ENCODE data around the gene DGAT2.
"Not testable (repeated sequence)": the region's sequence is repeated elsewhere in the genome, so short reads cannot be mapped to it uniquely, and the experiment has no call there.

Gene DGAT2

GRCh38 chr11:75733431-75734107, 35.0 kb upstream of the DGAT2 start:
- Histone ChIP-seq H3K4me1 (ENCODE audit: control insufficient read depth, insufficient read depth, low read length, unreplicated experiment) (no peaks in the 10 kb centered on the region), H3K27ac (ENCODE audit: low read depth, low read length) (no peak overlapping the region), H3K79me2 (ENCODE audit: control insufficient read depth, insufficient read depth, low read length, unreplicated experiment) (no peaks in the 10 kb centered on the region), H3K4me3 (ENCODE audit: low read depth, low read length) (no peak overlapping the region), H3K27me3 (ENCODE audit: insufficient read depth, low read length) (peaks cover 17% of the 10 kb centered on the region; the same call in 1 of the 2 replicates), H3K36me3 (ENCODE audit: insufficient read depth, low read length) (no peaks in the 10 kb centered on the region), H2AFZ (ENCODE audit: low read length, unreplicated experiment) (no peak overlapping the region)

GRCh38 chr11:75734491-75735180, 33.9 kb upstream of the DGAT2 start:
- H3K27ac ChIP-seq (ENCODE audit: low read depth, low read length), result no peak overlapping the region
- no peaks in the 10 kb centered on the region for H3K36me3 ChIP-seq (ENCODE audit: insufficient read depth, low read length)
- no peak overlapping the region for H2AFZ ChIP-seq (ENCODE audit: low read length, unreplicated experiment)
- H3K4me1 ChIP-seq (ENCODE audit: control insufficient read depth, insufficient read depth, low read length, unreplicated experiment), result no peaks in the 10 kb centered on the region
- H3K27me3 ChIP-seq (ENCODE audit: insufficient read depth, low read length), result peaks cover 25% of the 10 kb centered on the region; the same call in 1 of the 2 replicates
- H3K79me2 ChIP-seq (ENCODE audit: control insufficient read depth, insufficient read depth, low read length, unreplicated experiment), result no peaks in the 10 kb centered on the region
- H3K4me3 ChIP-seq (ENCODE audit: low read depth, low read length), result no peak overlapping the region

GRCh38 chr11:75735181-75735845, 33.3 kb upstream of the DGAT2 start:
- Histone ChIP-seq H3K27ac (ENCODE audit: low read depth, low read length) (no peak overlapping the region), H2AFZ (ENCODE audit: low read length, unreplicated experiment) (no peak overlapping the region), H3K36me3 (ENCODE audit: insufficient read depth, low read length) (no peaks in the 10 kb centered on the region), H3K4me3 (ENCODE audit: low read depth, low read length) (no peak overlapping the region), H3K79me2 (ENCODE audit: control insufficient read depth, insufficient read depth, low read length, unreplicated experiment) (no peaks in the 10 kb centered on the region), H3K4me1 (ENCODE audit: control insufficient read depth, insufficient read depth, low read length, unreplicated experiment) (no peaks in the 10 kb centered on the region), H3K27me3 (ENCODE audit: insufficient read depth, low read length) (peaks cover 32% of the 10 kb centered on the region)

- H3K4me3 ChIP-seq (ENCODE audit: low read depth, low read length), result no peak overlapping the region
- H3K27ac ChIP-seq (ENCODE audit: low read depth, low read length), result no peak overlapping the region
- peaks cover 38% of the 10 kb centered on the region for H3K27me3 ChIP-seq (ENCODE audit: insufficient read depth, low read length)
- no peaks in the 10 kb centered on the region for H3K36me3 ChIP-seq (ENCODE audit: insufficient read depth, low read length)
- no peaks in the 10 kb centered on the region for H3K4me1 ChIP-seq (ENCODE audit: control insufficient read depth, insufficient read depth, low read length, unreplicated experiment)
- H2AFZ ChIP-seq (ENCODE audit: low read length, unreplicated experiment), result no peak overlapping the region
- no peaks in the 10 kb centered on the region for H3K79me2 ChIP-seq (ENCODE audit: control insufficient read depth, insufficient read depth, low read length, unreplicated experiment)
Observed at GRCh38 chr11:75737314-75737713, 31.3 kb upstream of the DGAT2 start.

- Histone ChIP-seq H3K27me3 (ENCODE audit: insufficient read depth, low read length) (peaks cover 62% of the 10 kb centered on the region), H3K4me3 (ENCODE audit: low read depth, low read length) (no peak overlapping the region), H3K36me3 (ENCODE audit: insufficient read depth, low read length) (no peaks in the 10 kb centered on the region), H2AFZ (ENCODE audit: low read length, unreplicated experiment) (no peak overlapping the region), H3K27ac (ENCODE audit: low read depth, low read length) (no peak overlapping the region), H3K4me1 (ENCODE audit: control insufficient read depth, insufficient read depth, low read length, unreplicated experiment) (no peaks in the 10 kb centered on the region), H3K79me2 (ENCODE audit: control insufficient read depth, insufficient read depth, low read length, unreplicated experiment) (no peaks in the 10 kb centered on the region)
Observed at GRCh38 chr11:75740681-75741080, 27.9 kb upstream of the DGAT2 start.

GRCh38 chr11:75743159-75743558, 25.4 kb upstream of the DGAT2 start:
- peaks cover 64% of the 10 kb centered on the region for H3K27me3 ChIP-seq (ENCODE audit: insufficient read depth, low read length)
- H3K4me3 ChIP-seq (ENCODE audit: low read depth, low read length); H3K79me2 ChIP-seq (ENCODE audit: control insufficient read depth, insufficient read depth, low read length, unreplicated experiment); H3K4me1 ChIP-seq (ENCODE audit: control insufficient read depth, insufficient read depth, low read length, unreplicated experiment); H2AFZ ChIP-seq (ENCODE audit: low read length, unreplicated experiment); H3K36me3 ChIP-seq (ENCODE audit: insufficient read depth, low read length); H3K27ac ChIP-seq (ENCODE audit: low read depth, low read length): not testable (repeated sequence)

GRCh38 chr11:75743711-75744563, 24.6 kb upstream of the DGAT2 start:
- Histone ChIP-seq H3K4me3 (ENCODE audit: low read depth, low read length) (no peak overlapping the region), H3K79me2 (ENCODE audit: control insufficient read depth, insufficient read depth, low read length, unreplicated experiment) (no peaks in the 10 kb centered on the region), H3K27ac (ENCODE audit: low read depth, low read length) (no peak overlapping the region), H3K27me3 (ENCODE audit: insufficient read depth, low read length) (peaks cover 57% of the 10 kb centered on the region), H3K4me1 (ENCODE audit: control insufficient read depth, insufficient read depth, low read length, unreplicated experiment) (no peaks in the 10 kb centered on the region), H3K36me3 (ENCODE audit: insufficient read depth, low read length) (no peaks in the 10 kb centered on the region), H2AFZ (ENCODE audit: low read length, unreplicated experiment) (no peak overlapping the region)

GRCh38 chr11:75745807-75746206, 22.8 kb upstream of the DGAT2 start:
- Histone ChIP-seq H3K4me3 (ENCODE audit: low read depth, low read length) (no peak overlapping the region), H2AFZ (ENCODE audit: low read length, unreplicated experiment) (no peak overlapping the region), H3K79me2 (ENCODE audit: control insufficient read depth, insufficient read depth, low read length, unreplicated experiment) (no peaks in the 10 kb centered on the region), H3K36me3 (ENCODE audit: insufficient read depth, low read length) (no peaks in the 10 kb centered on the region), H3K27ac (ENCODE audit: low read depth, low read length) (no peak overlapping the region), H3K27me3 (ENCODE audit: insufficient read depth, low read length) (peaks cover 44% of the 10 kb centered on the region), H3K4me1 (ENCODE audit: control insufficient read depth, insufficient read depth, low read length, unreplicated experiment) (no peaks in the 10 kb centered on the region)

- H3K4me1 ChIP-seq (ENCODE audit: control insufficient read depth, insufficient read depth, low read length, unreplicated experiment); H3K27ac ChIP-seq (ENCODE audit: low read depth, low read length); H3K4me3 ChIP-seq (ENCODE audit: low read depth, low read length); H3K79me2 ChIP-seq (ENCODE audit: control insufficient read depth, insufficient read depth, low read length, unreplicated experiment); H3K36me3 ChIP-seq (ENCODE audit: insufficient read depth, low read length); H2AFZ ChIP-seq (ENCODE audit: low read length, unreplicated experiment): not testable (repeated sequence)
- peaks cover 34% of the 10 kb centered on the region for H3K27me3 ChIP-seq (ENCODE audit: insufficient read depth, low read length)
Observed at GRCh38 chr11:75748729-75749273, 19.8 kb upstream of the DGAT2 start.

GRCh38 chr11:75754933-75755332, 13.6 kb upstream of the DGAT2 start:
- not testable (repeated sequence) for H3K36me3 ChIP-seq (ENCODE audit: insufficient read depth, low read length); H3K27ac ChIP-seq (ENCODE audit: low read depth, low read length)

More at GRCh38 chr11:75754933-75755332, 13.6 kb upstream of the DGAT2 start:
- H2AFZ ChIP-seq (ENCODE audit: low read length, unreplicated experiment); H3K79me2 ChIP-seq (ENCODE audit: control insufficient read depth, insufficient read depth, low read length, unreplicated experiment); H3K4me1 ChIP-seq (ENCODE audit: control insufficient read depth, insufficient read depth, low read length, unreplicated experiment); H3K4me3 ChIP-seq (ENCODE audit: low read depth, low read length); H3K27me3 ChIP-seq (ENCODE audit: insufficient read depth, low read length): not testable (repeated sequence)
